ENCODE results near the gene DUSP2. TPM values are rescaled to one million over a fixed set of nuclear protein-coding genes. Genes with fewer than 3 reads are reported as not detected.
A peak's percentile ranks its signal among the peaks of the same experiment; 100 is the strongest.

Gene DUSP2
- total and polyA plus RNA-seq, 9 of the 15 experiments (the other 6 are each of a cell fraction or from before 2014, with no cell fraction given), result 0.04 to 0.18 TPM; not detected in 7

DNA sequence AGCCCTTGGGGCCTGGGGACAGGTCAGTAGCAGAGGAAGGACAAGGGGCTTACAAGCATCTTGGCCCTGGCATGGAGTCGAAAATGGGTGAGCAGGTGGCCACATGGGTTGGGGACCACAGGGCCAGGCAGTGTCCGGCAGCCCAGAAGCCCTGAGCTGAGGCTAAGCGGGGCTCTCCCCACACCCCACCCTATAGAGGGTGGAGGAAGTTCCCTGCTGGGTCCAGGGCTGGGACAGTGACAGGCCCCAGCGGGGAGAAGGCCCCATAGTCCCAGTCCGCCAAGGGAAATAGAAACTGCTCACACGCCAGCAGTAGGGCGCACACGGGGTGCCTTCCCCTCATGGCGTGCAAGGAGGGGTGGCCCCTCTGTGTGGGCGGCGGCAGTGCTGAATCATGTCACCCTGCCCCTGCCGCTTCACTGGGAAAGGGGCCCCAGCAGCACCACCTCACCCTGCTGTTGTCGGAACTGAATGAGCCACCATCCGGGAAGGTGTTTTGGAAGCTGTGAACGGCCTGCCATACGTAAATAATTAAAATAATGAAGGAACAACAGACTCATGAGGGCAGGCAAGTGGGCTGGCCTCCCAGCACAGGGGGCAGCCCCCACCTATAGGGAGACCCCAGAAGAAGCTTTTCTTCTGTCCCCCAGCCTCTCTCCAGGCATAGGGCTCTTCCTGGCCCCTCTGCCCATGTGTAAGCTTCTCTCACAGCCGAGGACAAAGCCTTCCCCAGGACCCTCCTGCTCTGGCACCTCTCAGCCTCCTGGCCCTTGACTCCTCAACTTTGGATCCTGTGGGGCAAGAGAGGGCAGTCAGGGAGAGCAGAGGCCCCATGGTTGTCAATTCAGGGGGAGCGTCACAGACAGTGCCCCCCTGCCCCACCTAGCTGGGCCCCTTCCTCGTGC is 12.7 kb upstream of the DUSP2 start (continued):
- TF ChIP-seq, protein P1, sequence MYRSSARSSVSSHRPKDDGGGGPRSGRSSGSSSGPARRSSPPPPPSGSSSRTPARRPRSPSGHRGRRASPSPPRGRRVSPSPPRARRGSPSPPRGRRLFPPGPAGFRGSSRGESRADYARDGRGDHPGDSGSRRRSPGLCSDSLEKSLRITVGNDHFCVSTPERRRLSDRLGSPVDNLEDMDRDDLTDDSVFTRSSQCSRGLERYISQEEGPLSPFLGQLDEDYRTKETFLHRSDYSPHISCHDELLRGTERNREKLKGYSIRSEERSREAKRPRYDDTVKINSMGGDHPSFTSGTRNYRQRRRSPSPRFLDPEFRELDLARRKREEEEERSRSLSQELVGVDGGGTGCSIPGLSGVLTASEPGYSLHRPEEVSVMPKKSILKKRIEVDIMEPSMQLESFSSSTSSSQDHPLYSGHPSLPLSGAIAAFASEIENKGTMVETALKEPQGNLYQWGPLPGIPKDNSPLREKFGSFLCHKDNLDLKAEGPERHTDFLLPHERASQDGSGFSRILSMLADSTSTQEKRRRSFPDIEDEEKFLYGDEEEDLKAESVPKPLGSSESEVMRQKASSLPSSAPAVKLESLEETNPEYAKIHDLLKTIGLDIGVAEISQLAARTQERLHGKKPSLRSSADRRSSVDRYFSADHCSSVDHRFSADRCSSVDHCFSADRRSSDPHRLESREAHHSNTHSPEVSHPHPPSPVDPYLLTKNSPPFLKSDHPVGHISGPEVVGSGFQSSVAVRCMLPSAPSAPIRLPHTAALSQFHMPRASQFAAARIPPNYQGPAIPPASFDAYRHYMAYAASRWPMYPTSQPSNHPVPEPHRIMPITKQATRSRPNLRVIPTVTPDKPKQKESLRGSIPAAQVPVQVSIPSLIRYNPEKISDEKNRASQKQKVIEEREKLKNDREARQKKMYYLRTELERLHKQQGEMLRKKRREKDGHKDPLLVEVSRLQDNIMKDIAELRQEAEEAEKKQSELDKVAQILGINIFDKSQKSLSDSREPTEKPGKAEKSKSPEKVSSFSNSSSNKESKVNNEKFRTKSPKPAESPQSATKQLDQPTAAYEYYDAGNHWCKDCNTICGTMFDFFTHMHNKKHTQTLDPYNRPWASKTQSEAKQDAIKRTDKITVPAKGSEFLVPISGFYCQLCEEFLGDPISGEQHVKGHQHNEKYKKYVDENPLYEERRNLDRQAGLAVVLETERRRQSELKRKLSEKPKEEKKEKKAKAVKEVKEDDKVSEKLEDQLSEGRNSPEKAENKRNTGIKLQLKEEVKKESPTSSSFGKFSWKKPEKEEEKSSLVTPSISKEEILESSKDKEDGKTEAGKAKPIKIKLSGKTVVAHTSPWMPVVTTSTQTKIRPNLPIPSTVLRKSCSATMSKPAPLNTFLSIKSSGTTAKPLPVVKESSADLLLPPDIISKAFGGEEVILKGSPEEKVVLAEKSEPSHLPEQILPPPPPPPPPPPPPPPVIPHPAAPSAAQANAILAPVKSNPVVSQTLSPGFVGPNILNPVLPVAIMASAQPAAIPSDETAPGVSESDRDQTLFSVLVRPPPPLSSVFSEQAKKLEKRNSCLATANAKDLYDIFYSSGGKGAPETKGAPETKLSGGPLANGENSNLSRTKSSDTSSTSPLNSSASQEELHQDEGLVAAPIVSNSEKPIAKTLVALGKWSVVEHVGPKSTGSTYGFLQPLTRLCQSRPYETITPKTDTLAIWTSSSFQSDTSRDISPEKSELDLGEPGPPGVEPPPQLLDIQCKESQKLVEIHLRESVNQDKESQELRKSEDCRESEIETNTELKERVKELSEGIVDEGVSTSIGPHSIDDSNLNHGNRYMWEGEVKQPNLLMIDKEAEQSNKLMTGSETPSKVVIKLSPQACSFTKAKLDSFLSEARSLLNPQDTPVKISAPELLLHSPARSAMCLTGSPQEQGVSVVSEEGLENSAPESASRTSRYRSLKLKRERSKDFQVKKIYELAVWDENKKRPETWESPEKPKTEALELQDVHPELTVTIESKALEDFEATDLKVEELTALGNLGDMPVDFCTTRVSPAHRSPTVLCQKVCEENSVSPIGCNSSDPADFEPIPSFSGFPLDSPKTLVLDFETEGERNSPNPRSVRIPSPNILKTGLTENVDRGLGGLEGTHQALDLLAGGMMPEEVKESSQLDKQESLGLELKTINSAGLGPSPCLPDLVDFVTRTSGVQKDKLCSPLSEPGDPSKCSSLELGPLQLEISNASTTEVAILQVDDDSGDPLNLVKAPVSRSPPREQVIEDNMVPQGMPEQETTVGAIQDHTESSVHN (IDR thresholded peaks at IDR 0.05; ENCODE audit: borderline replicate concordance in 1 of 2, low read depth in 1 of 2), result no peak
- TF ChIP-seq HMGN3 (IDR thresholded peaks at IDR 0.05; ENCODE audit: borderline replicate concordance, extremely low read depth, insufficient read length, low read depth, low read length) (peak; percentile 52), ILF3 (IDR thresholded peaks at IDR 0.05; ENCODE audit: borderline replicate concordance) (no peak), ZNF316 (IDR thresholded peaks at IDR 0.05) (peak; percentile 78), ZNF184 (CRISPR knock-in tag; IDR thresholded peaks at IDR 0.05) (no peak), EHMT2 (IDR thresholded peaks at IDR 0.05) (0 out of 2 replicates have a peak, but pooled peaks have one; percentile 26), TRIM24 (IDR thresholded peaks at IDR 0.05) (0 out of 4 replicates have a peak, but pooled peaks of 1 of the 2 experiments have one; percentile 25), HDAC2 (IDR thresholded peaks at IDR 0.05) (0 out of 2 replicates have a peak, but pooled peaks have one; percentile 43), TAF7 (tag; IDR thresholded peaks at IDR 0.05) (0 out of 2 replicates have a peak, but pooled peaks have one; percentile 4), POLR2A (conservative IDR thresholded peaks at IDR 0.05) (peak; percentile 73), SUPT5H (IDR thresholded peaks at IDR 0.05) (peak; percentile 50), ZFX (CRISPR knock-in tag; IDR thresholded peaks at IDR 0.05) (peak; percentile 70), CBX3 (IDR thresholded peaks at IDR 0.05; ENCODE audit: borderline replicate concordance in 1 of 2, low read length in 2 of 2) (peak in 1 of 2 experiments; percentile 53; a peak in 1 of 3 replicates), CBFB (CRISPR knock-in tag; IDR thresholded peaks at IDR 0.05) (no peak)
- TF ChIP-seq, protein P2, sequence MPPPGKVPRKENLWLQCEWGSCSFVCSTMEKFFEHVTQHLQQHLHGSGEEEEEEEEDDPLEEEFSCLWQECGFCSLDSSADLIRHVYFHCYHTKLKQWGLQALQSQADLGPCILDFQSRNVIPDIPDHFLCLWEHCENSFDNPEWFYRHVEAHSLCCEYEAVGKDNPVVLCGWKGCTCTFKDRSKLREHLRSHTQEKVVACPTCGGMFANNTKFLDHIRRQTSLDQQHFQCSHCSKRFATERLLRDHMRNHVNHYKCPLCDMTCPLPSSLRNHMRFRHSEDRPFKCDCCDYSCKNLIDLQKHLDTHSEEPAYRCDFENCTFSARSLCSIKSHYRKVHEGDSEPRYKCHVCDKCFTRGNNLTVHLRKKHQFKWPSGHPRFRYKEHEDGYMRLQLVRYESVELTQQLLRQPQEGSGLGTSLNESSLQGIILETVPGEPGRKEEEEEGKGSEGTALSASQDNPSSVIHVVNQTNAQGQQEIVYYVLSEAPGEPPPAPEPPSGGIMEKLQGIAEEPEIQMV (tag; conservative IDR thresholded peaks at IDR 0.05; ENCODE audit: low read depth), result peak; percentile 96
- TF ChIP-seq, protein P3, sequence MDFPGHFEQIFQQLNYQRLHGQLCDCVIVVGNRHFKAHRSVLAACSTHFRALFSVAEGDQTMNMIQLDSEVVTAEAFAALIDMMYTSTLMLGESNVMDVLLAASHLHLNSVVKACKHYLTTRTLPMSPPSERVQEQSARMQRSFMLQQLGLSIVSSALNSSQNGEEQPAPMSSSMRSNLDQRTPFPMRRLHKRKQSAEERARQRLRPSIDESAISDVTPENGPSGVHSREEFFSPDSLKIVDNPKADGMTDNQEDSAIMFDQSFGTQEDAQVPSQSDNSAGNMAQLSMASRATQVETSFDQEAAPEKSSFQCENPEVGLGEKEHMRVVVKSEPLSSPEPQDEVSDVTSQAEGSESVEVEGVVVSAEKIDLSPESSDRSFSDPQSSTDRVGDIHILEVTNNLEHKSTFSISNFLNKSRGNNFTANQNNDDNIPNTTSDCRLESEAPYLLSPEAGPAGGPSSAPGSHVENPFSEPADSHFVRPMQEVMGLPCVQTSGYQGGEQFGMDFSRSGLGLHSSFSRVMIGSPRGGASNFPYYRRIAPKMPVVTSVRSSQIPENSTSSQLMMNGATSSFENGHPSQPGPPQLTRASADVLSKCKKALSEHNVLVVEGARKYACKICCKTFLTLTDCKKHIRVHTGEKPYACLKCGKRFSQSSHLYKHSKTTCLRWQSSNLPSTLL (IDR thresholded peaks at IDR 0.05), result peak; percentile 95

Data from K562 (cell line).